Cardiac atrium fibroblast (primary cell): ENCODE results near the gene FKBP1B. TPM values are rescaled to one million over a fixed set of nuclear protein-coding genes. Genes with fewer than 3 reads are reported as not detected.

Experiments
- total RNA-seq: library from RNA; depleted of rRNA; stranded (reverse); fragments of >200 nt; gene quantifications from 2 replicates; pipeline ENCODE4 v1.2.3, GENCODE V29; 2015

Gene FKBP1B
- total RNA-seq, result 19.3 and 21.5 TPM in 2 replicates

DNA sequence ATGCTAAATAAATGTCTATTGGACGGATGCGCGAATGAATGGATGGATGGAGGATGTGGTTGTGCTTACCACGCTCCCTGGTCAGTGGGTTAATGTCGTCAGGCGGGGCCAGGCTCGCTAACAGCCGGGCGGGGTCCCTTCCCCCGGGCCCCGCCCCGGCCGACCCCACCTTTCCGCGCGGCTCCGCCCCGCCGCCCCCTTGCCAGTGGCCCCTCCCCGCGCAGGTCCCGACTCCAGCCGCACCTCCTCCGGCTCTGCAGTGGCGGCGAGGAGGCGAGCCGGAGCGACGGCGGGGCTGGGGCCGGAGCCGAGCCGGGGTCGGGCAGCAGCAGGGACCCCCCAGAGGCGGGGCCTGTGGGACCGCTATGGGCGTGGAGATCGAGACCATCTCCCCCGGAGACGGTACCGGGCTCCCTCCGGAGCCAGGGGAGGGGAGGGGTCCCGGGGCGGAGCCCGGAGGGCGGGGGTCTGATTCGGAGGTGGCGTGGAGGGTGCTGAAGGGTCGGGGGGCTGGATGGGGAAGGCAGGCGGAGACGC lies at the start of gene FKBP1B:
FKBP1B (plus strand) TSS at position 257 of the 537 bp plus-strand sequence; CDS start at position 366, 109 bp downstream.

DNA sequence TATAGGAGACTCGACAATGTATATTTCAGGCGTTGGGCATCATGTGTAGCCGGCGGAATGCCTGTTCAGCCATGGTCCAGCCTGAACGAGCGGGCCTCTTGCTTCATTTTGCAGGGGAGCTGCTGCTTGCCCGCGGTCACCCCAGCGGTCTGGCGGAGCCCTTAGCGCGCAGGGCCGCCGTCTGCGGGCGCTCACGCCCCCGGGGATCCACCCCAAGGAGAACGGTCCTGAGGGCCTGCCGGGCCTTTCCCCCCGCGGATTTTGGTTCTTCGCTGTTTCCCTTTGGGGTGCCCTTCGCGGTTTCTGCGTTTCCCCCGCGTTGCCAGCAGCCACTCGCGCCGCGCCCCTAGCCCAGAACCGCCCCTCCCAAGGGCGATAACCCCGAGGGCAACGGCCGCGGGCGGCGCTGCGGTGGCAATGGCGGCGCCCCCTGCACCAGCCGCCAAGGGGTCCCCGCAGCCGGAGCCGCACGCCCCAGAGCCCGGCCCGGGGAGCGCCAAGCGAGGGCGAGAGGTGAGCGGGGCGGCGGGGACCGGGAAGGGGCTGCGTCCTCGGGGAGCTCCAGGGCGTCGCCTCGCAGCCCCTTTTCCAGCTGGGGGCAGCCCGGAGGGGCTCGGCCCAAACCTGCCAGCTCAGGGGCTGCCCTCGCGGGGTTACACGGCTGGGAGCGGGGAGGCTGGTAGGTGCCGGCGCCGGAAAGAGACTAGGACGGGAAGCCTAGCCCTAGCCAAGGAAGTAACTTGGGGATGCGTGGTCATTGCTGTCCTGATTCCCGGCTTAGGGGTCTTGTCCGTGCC lies 39.7 kb upstream of the FKBP1B start, which contains the start of gene MFSD2B:
MFSD2B (plus strand) TSS at position 406 of the 797 bp plus-strand sequence; CDS start at position 418, 12 bp downstream.

DNA sequence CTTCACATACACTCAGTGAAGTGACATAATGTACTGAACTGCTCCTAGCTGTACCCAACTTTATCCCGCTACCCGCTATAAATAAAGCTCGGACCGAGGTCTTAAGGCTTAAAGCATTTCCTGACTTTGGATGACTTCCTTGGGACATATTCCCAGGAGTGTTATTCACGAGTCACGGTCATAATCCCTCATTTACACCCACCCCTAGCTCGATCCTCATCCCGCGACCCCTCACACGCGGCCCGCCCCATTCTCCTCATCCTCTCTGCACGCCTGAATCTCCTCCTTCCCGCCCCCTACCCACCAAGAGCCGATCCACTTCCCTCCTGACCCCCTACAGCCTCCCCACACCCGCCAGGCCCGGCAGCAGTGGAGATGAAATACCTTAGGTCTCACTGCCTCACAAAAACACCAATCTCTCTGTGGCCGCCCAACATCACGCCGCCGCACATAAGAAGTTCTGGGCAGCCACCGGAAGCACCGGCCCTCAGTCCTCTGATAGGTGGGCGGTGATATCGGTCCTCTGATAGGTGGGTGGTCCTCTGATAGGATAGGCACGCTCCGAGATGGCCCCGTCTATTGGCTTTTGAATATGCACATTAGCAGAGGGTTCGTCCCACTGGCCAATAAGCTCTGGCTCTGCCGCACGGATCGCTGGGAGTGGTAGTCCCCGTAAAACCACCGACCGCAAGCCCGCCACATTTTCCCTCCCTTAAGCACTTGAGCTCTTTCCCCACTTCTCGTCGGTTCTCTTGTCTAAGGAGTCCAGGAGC lies 2.4 kb upstream of the FKBP1B start, which contains the start of gene WDCP:
WDCP (minus strand) TSS at position 462 of the 773 bp plus-strand sequence. CDS start 7,897 bp downstream, outside the sequence.

DNA sequence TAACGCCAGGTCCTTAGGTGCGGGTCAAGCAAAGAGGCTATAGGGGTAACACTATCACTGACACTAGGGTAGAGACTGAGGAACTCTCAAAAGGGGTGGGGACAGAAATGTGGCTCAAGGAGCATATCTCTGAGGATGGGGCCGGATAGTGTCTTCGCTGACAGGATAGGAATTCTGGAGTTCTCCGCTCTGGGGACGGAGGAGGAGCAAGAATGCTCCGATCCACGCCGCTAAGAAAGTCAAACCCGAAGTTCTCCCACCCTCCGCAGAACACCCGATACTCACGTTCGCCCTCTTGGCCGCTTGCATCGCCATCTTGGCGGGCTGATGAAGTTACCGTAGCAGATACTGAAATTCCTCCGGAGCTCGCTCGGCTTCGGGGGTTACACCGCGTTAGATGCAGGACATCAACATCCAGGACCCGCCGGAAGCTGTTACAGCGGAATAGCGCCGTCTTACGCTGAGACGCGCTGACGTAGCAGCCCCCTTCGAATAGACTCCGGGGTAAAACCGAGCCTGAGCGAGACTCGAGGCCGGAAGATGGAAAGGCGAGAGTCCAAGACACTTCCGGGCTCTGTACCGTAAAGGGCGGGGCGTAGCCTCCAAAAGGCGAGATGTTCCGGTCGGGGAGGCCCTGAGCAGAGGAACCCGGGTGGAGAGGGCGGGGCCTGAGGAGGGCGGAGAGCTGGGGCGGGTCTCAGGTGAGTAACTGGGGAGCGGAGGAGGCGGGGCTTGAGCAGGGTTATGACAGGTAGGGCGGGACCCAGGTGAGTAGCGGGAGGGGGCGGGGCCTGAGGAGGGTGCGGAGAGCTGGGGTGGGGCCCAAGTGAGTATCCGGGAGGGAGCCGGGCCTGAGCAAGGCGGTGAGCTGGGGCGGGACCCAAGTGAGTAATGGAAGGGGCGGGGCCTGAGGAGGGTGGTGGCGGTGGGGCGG lies 26.6 kb downstream of the FKBP1B start, which contains the start of gene SF3B6:
SF3B6 (minus strand) TSS at position 412 of the 934 bp plus-strand sequence; CDS start at position 315, 97 bp downstream.

DNA sequence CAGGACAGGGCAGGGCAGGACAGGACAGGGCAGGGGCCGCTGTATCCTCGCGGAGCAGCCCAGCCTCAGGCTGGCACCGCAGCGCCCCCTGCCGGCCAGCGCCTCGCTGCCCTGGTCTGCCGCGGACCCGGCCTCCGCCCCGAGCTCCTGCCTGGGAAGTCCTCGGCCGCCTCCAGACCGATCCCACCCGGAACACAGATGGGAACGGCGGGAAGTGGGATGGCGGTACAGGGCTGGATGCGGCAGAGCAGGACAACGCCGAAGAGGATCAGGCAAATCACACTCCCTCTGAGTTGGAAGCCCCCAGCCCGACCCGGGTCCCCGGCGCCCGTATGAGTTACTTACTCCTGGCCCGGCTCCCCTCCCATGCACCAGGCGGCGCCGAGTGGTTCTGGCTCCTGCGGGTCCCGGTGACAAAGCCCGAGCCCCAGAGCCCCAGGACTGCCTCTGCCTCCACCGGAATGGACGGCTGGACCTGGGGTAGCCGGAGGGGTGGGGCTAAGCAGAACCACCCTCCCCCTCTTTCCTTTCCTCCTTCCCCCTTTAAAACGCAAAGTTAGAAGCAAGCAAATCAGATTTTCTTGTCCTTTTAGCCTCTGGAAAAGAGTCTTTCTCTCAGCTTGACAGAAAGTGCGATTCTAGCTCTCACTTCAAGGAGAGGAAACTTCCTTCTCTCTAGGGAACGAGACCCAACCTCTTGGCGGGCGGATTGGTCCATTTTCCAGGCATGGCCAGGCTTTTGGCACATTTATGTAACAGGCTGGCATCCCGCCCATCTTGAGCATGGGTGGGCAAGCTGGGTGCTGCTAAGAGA lies 35.1 kb downstream of the FKBP1B start, which contains the start of gene TP53I3:
TP53I3 (minus strand) TSS at position 449 of the 814 bp plus-strand sequence. CDS start 508 bp downstream, outside the sequence.

Other genes with a start within 250 kb of the FKBP1B start
- 3.2 and 5.3 TPM in 2 replicates for gene ATAD2B, start 122.6 kb upstream of the FKBP1B start, total RNA-seq
- gene UBXN2A, start 109.3 kb upstream of the FKBP1B start, total RNA-seq, result 10.1 and 11.5 TPM in 2 replicates
- 0.32 TPM in 1 of 2 replicates, not detected in the other for gene MFSD2B, start 39.7 kb upstream of the FKBP1B start, total RNA-seq
- 6.1 and 9.6 TPM in 2 replicates for gene WDCP, start 2.4 kb upstream of the FKBP1B start, total RNA-seq
- 121 and 136 TPM in 2 replicates for gene SF3B6, start 26.6 kb downstream of the FKBP1B start, total RNA-seq
- 39.7 and 55.1 TPM in 2 replicates for gene TP53I3, start 35.1 kb downstream of the FKBP1B start, total RNA-seq
- gene PFN4, start 73.6 kb downstream of the FKBP1B start, total RNA-seq, result not detected in 2 replicates
- 1.3 and 2.3 TPM in 2 replicates for gene FAM228B, start 73.7 kb downstream of the FKBP1B start, total RNA-seq
- 1.1 TPM in 1 of 2 replicates, not detected in the other for gene FAM228A, start 125.3 kb downstream of the FKBP1B start, total RNA-seq